ENCODE measurements around the gene ULK1. TPM values are rescaled to one million over a fixed set of nuclear protein-coding genes. Genes with fewer than 3 reads are reported as not detected.

ULK1 gene
- total and polyA plus RNA-seq, 2 of the 13 experiments (the other 11 are each of a cell fraction or from before 2014, with no cell fraction given), result 2.8 to 10.1 TPM

DNA sequence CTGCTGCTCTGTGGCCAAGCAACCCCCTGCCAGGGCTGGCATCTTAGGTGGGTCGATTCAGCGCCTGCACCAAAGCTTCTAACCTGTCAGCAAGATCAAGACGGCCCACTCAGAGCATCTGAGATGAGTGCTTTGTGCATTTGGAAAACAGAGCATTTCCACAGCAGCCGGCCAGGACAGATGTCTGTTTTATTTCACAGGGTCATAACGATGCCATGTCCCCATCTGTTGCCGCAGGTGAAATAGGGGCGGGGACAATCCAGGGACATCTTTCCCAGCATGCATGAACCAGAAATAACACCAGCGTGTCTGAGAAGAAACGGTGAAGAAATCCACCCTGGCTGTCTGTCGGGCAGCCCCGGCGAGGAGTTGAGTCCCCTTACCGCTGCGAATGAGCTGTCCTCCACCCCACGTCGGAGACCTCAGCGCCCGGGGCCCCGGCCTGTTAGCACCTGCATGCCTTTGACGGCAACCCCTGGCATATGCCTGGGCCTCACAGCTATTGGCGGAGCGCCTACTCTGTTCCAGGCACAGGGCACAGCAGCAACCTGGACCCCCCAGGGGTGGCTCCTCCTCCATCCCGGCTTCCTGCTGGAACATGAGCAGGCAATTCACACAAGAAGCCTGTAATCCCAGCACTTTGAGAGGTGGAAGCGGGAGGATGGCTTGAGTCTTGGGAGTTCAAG, 30.6 kb upstream of the ULK1 start (continued):
- TF ChIP-seq, protein P1, sequence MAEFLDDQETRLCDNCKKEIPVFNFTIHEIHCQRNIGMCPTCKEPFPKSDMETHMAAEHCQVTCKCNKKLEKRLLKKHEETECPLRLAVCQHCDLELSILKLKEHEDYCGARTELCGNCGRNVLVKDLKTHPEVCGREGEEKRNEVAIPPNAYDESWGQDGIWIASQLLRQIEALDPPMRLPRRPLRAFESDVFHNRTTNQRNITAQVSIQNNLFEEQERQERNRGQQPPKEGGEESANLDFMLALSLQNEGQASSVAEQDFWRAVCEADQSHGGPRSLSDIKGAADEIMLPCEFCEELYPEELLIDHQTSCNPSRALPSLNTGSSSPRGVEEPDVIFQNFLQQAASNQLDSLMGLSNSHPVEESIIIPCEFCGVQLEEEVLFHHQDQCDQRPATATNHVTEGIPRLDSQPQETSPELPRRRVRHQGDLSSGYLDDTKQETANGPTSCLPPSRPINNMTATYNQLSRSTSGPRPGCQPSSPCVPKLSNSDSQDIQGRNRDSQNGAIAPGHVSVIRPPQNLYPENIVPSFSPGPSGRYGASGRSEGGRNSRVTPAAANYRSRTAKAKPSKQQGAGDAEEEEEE (CRISPR knock-in tag; IDR thresholded peaks at IDR 0.05; ENCODE audit: borderline replicate concordance), result no peak
- TF ChIP-seq, protein P2, sequence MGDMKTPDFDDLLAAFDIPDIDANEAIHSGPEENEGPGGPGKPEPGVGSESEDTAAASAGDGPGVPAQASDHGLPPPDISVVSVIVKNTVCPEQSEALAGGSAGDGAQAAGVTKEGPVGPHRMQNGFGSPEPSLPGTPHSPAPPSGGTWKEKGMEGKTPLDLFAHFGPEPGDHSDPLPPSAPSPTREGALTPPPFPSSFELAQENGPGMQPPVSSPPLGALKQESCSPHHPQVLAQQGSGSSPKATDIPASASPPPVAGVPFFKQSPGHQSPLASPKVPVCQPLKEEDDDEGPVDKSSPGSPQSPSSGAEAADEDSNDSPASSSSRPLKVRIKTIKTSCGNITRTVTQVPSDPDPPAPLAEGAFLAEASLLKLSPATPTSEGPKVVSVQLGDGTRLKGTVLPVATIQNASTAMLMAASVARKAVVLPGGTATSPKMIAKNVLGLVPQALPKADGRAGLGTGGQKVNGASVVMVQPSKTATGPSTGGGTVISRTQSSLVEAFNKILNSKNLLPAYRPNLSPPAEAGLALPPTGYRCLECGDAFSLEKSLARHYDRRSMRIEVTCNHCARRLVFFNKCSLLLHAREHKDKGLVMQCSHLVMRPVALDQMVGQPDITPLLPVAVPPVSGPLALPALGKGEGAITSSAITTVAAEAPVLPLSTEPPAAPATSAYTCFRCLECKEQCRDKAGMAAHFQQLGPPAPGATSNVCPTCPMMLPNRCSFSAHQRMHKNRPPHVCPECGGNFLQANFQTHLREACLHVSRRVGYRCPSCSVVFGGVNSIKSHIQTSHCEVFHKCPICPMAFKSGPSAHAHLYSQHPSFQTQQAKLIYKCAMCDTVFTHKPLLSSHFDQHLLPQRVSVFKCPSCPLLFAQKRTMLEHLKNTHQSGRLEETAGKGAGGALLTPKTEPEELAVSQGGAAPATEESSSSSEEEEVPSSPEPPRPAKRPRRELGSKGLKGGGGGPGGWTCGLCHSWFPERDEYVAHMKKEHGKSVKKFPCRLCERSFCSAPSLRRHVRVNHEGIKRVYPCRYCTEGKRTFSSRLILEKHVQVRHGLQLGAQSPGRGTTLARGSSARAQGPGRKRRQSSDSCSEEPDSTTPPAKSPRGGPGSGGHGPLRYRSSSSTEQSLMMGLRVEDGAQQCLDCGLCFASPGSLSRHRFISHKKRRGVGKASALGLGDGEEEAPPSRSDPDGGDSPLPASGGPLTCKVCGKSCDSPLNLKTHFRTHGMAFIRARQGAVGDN (CRISPR knock-in tag; IDR thresholded peaks at IDR 0.05), result no peak
- no peak for TF ChIP-seq PPARG (CRISPR knock-in tag; conservative IDR thresholded peaks at IDR 0.05)
- TF ChIP-seq ZNF441 (CRISPR knock-in tag; IDR thresholded peaks at IDR 0.05; ENCODE audit: borderline replicate concordance), result no peak
- TF ChIP-seq RNF2 (conservative IDR thresholded peaks at IDR 0.05; ENCODE audit: low read depth), result no peak
- no peak for TF ChIP-seq HOXD1 (CRISPR knock-in tag; IDR thresholded peaks at IDR 0.05)
- no peak for TF ChIP-seq ZNF703 (CRISPR knock-in tag; IDR thresholded peaks at IDR 0.05; ENCODE audit: borderline replicate concordance)
- TF ChIP-seq, protein P3, sequence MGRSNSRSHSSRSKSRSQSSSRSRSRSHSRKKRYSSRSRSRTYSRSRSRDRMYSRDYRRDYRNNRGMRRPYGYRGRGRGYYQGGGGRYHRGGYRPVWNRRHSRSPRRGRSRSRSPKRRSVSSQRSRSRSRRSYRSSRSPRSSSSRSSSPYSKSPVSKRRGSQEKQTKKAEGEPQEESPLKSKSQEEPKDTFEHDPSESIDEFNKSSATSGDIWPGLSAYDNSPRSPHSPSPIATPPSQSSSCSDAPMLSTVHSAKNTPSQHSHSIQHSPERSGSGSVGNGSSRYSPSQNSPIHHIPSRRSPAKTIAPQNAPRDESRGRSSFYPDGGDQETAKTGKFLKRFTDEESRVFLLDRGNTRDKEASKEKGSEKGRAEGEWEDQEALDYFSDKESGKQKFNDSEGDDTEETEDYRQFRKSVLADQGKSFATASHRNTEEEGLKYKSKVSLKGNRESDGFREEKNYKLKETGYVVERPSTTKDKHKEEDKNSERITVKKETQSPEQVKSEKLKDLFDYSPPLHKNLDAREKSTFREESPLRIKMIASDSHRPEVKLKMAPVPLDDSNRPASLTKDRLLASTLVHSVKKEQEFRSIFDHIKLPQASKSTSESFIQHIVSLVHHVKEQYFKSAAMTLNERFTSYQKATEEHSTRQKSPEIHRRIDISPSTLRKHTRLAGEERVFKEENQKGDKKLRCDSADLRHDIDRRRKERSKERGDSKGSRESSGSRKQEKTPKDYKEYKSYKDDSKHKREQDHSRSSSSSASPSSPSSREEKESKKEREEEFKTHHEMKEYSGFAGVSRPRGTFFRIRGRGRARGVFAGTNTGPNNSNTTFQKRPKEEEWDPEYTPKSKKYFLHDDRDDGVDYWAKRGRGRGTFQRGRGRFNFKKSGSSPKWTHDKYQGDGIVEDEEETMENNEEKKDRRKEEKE (IDR thresholded peaks at IDR 0.05), result no peak
- no peak for TF ChIP-seq ZFP36L2 (CRISPR knock-in tag; IDR thresholded peaks at IDR 0.05)
- no peak for TF ChIP-seq POLR2A (IDR thresholded peaks at IDR 0.05; ENCODE audit: insufficient read depth in 1 of 2, low read depth in 2 of 2, low read length in 2 of 2)
- no peak for TF ChIP-seq ZNF781 (CRISPR knock-in tag; IDR thresholded peaks at IDR 0.05; ENCODE audit: borderline replicate concordance, not compliant biosample characterization)
- TF ChIP-seq, protein P4, sequence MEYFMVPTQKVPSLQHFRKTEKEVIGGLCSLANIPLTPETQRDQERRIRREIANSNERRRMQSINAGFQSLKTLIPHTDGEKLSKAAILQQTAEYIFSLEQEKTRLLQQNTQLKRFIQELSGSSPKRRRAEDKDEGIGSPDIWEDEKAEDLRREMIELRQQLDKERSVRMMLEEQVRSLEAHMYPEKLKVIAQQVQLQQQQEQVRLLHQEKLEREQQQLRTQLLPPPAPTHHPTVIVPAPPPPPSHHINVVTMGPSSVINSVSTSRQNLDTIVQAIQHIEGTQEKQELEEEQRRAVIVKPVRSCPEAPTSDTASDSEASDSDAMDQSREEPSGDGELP (IDR thresholded peaks at IDR 0.05; ENCODE audit: borderline replicate concordance, low read depth), result no peak
- peak; percentile 62; the same call in 1 of the 2 replicates for TF ChIP-seq ZNF768 (CRISPR knock-in tag; IDR thresholded peaks at IDR 0.05)
- TF ChIP-seq ARID2 (CRISPR knock-in tag; IDR thresholded peaks at IDR 0.05; ENCODE audit: borderline replicate concordance), result no peak

All from HepG2 (cell line).